Right lobe of liver (tissue), 4 donors: ENCODE measurements around the gene GNAQ.

ENCODE experiments used
- POLR2A ChIP-seq: fragments of 450-650 bp; IDR thresholded peaks from one replicate; pipeline ENCODE4 v1.6.1; 2017; ENCODE audit warnings: antibody characterized with exemption, mild to moderate bottlenecking
- TF ChIP-seq, protein P1 (sequence below), 4 donors: fragments of 200-600 bp in 3 of 4; fragments of 450-650 bp in 1 of 4; IDR thresholded peaks; one replicate each; pipeline versions ENCODE4 v1.5.1 to v1.8.0; 2016 to 2022; ENCODE audit warnings: antibody characterized with exemption in 4 of 4, mild to moderate bottlenecking in 2 of 4
- donor health status: DM: no; HTN: no; CAD: no.
- donor health status: DM: no; HTN: no; CAD: no.
- donor health status: DM: no; HTN: yes; CAD: no.

DNA sequence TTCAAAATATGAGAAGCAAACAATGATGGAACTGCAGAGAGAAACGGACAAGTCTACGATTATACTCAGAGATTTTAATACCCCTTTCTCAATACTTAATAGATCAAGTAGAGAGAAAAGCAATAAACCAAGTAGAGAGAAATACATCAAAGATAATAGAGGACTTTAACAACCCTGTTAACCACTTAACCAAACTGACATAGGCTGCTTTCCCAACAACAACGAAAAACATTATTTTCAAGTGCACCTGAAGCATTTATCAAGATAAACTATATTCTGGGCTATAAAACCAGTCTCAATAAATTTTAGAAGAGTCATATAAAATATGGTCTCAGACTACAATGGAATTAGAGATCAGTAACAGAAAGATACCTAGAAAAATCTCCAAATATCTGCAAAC, 67.4 kb downstream of the GNAQ start:
- no peak for TF ChIP-seq POLR2A
- TF ChIP-seq, protein P1, sequence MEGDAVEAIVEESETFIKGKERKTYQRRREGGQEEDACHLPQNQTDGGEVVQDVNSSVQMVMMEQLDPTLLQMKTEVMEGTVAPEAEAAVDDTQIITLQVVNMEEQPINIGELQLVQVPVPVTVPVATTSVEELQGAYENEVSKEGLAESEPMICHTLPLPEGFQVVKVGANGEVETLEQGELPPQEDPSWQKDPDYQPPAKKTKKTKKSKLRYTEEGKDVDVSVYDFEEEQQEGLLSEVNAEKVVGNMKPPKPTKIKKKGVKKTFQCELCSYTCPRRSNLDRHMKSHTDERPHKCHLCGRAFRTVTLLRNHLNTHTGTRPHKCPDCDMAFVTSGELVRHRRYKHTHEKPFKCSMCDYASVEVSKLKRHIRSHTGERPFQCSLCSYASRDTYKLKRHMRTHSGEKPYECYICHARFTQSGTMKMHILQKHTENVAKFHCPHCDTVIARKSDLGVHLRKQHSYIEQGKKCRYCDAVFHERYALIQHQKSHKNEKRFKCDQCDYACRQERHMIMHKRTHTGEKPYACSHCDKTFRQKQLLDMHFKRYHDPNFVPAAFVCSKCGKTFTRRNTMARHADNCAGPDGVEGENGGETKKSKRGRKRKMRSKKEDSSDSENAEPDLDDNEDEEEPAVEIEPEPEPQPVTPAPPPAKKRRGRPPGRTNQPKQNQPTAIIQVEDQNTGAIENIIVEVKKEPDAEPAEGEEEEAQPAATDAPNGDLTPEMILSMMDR (IDR thresholded peaks at IDR 0.05): no peak
